ENCODE measurements around the gene SORCS2.

Gene SORCS2

DNA sequence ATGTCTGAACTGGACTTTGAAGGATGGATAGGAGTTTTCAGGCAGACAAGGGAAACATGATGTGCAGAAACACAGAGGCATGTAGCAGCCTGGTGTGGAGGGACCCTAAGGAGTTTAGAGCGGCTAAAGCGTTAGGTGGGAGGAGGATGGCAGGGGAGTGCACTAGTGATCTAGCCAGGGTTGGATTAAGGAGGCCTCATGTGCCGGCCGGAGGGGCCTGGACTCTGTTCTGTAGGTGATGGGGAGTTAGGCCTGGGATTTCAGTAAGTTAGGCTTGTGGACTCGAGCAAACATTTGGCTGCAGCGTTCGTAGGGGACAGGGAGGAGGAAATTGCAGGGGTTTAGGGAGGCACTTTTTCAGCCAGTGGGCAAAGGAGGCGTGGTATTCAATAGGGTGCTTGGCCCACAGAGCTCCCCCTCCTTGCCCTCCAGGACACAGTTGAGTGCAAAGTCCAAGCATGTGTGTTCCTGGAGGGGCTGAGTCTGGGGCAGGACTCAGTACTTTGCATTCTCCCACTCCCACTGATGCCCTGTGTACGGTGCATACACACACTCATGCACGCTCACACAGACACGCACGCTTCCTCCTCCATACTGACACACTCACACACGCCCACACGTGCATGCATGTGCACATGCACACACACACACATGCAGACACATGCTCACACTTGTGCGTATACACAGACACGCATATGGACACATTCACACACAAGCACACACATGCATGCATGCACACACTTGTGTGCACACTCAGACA is 223.8 kb downstream of the SORCS2 start:
- DNase-seq (ENCODE audit: low spot score), result no peak

GRCh38 chr4:7416745-7417432 is 224.6 kb downstream of the SORCS2 start:
- no peak for DNase-seq (ENCODE audit: low spot score)

DNA sequence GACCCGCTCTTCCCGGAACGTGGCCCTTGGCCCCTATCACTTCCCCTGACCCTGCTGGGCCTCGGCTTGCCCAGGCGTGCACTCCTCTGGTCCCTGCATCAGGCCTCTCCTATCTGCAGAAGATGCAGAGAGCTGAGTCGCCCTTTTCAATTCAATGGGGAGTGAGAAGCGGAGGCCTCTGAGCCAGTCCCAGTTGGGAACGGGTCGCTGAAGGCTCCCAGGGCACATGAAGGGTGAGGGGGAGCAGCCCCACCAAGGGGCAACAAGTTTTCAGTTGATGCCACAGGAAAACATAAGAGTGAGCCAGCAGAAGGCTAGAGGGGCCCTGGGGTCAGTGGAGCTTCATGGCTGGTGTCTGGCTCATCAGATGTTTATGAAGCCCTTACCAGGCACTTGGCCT is 225.3 kb downstream of the SORCS2 start:
- DNase-seq (ENCODE audit: low spot score), result no peak

GRCh38 chr4:7418131-7418943 is 226.0 kb downstream of the SORCS2 start:
- no peak for DNase-seq (ENCODE audit: low spot score)

DNA sequence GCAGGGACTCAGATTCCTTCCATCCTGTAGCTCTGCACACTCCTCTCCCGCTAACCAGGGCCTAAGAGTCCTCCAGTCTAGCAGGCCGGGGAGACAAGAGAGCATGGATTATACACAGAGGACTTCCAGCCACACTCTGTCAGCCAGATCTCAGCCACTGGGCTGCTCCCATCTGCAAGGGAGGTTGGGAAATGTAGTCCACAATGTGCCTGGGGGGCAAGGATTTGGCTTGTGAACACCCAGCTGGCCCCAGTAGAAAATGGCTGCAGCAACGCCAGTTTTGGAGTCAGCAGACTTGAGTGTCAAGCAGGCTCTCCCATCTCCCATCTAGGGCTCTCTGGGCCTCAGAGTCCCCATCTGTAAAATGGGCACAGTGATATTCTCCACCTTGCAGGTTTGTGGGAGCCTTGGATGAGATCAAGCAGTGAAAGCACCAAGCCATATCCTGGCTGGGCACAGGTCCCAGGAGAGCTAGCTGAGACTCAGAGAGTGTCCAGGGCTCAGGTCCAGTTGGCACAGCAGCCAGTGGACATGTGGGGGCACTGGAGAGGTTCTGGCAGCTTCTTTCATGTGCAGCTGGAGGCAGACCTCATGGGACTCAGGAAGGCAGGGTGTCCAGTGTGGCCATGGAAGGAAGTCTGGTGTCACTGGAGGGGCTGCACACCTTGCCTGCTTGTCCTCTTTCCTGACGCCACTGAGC is 227.8 kb downstream of the SORCS2 start:
- DNase-seq (ENCODE audit: low spot score), result no peak

GRCh38 chr4:7420661-7421040 is 228.3 kb downstream of the SORCS2 start:
- no peak for DNase-seq (ENCODE audit: low spot score)

GRCh38 chr4:7421356-7422150 is 229.2 kb downstream of the SORCS2 start:
- no peak for DNase-seq (ENCODE audit: low spot score)

DNA sequence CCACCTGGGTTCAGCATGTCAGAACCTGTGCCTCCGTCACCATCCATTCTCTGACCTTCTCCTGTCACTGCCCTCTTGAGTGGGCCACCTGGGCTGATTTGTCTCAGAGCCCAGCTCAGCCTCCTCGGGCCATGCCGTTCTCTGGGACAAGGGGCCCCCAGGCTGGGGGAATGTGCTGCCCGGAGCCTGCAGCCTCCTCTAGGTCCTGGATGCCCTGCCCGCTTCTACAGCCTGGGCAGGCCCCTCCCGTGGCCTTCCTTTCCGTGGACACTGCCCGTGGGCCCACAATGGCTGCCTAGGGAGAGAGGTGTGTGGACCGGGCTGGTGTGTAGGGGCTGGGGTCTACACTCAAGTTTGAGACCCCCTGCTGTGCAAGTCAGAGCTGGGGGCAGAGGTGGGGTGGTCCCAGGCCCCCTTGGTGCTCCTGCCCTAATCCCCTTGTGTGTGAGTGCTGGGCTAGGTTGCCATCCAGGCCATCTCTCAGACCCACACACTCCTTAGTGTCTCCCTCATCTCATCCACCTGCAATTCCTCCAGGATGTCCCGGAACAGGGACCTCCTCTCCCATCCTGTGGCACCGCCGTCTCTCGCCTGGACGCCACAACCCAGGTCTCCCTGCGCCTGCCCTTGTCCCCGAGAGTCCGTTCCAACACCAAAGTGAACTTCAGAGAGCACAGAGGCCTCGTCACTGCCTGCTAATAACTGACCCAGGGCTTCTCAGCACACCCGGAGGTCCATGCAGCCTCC is 230.0 kb downstream of the SORCS2 start:
- no peak for DNase-seq (ENCODE audit: low spot score)

- no peak for DNase-seq (ENCODE audit: low spot score)
Observed at GRCh38 chr4:7422898-7423180, 230.5 kb downstream of the SORCS2 start.

DNA sequence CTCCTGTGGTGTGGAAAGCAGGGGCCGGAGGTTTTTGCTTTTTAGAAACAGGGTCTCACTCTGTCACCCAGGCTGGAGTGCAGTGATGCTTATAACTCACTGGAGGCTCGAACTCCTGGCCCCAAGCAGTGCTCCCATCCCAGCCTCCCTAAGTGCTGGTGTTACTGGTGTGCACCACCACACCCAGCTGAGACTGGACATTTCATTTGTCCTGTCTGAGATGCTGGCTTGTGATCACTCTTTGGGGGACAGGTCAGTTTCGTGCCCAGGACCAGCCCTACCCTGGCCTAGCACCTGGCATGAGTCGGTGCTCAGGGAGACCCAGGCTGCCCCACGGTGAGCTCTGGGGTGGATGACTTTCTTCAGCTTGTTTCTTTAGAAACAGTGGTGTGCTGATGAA is 231.1 kb downstream of the SORCS2 start:
- DNase-seq (ENCODE audit: low spot score), result no peak

- no peak for DNase-seq (ENCODE audit: low spot score)
Observed at GRCh38 chr4:7423801-7424552, 231.6 kb downstream of the SORCS2 start.

DNA sequence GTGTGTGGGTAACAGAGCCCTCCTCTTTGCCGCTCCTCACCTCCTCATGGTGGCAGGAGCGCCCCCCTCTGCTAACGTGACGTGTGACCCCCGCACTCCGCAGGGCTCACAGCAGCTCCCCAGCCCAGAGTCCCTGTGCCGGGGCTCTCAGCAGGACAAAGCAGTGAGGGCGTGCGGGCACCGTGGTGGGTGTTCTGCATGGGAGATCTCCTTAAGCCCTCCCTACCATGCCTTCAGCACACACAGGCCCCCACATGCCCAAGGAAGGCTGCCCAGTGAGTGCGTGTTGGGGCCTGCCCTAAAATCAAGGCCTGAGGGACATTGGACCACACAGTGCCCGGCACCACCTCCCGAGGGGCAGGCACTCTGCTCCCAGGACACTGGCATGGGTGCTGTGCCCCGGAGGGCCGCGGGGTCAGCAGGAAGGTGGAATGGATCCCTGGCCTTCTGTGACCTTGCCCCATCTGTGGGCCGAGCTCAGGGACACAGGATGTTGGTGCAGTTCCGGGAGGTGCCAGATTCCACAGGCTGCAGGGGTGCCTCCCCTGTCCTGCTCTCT is 232.3 kb downstream of the SORCS2 start:
- no peak for DNase-seq (ENCODE audit: low spot score)

GRCh38 chr4:7425124-7425523 is 232.8 kb downstream of the SORCS2 start:
- no peak for DNase-seq (ENCODE audit: low spot score)

DNA sequence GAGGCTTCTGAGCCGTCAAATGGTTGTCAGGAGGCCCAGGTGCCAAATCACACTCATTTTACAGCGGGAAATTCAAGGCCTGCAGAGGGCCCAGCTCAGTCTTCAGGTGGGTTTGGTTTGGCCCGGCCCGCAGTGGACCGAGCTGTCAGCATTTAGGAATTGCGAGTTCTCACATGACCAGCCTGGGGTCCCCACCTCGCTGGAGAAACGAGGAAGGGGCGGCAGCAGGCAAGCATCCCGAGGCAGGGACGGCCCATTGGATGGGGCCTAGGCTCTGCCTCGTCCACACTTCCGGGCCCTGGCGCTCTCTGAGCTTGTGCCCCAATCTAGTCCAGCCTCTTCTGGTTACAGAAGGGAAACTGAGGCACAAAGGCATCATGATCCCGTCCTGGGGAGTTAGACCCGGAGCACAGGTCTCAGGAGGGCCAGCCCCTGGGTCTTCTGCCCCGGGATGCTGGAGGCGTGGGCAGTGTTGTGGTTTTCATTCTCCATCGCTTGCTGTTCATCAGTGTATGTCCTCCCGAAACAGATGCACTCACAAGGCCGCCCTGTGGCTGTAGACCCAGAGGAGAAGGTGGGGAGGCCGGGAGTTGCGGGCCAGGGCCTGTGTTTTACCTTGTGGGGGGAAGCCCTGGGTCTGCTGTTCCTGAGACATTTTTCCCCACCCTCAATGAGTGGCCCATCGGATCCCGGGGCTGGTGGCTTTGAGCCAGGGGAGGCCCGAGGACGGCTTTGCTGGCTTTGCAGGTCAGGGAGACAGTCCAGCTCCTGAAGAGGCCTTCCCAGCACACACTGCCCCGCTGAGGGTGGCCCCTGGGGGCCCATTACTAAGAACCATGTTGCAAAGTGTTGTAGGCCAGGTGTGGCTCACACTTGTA is 233.5 kb downstream of the SORCS2 start:
- DNase-seq (ENCODE audit: low spot score), result no peak

GRCh38 chr4:7426525-7427171 is 234.3 kb downstream of the SORCS2 start:
- no peak for DNase-seq (ENCODE audit: low spot score)

GRCh38 chr4:7427361-7427760 is 235.0 kb downstream of the SORCS2 start:
- DNase-seq (ENCODE audit: low spot score), result no peak

- DNase-seq (ENCODE audit: low spot score), result no peak
Observed at GRCh38 chr4:7427831-7428260, 235.5 kb downstream of the SORCS2 start.
